Cardiac fibroblast (primary cell): ENCODE results near the gene PPP1R10.
"Not testable (repeated sequence)": the region's sequence is repeated elsewhere in the genome, so short reads cannot be mapped to it uniquely, and the experiment has no call there.

Experiments
- DNase-seq, 2 donors: peaks; one replicate each; pipeline versions ENCODE4 v3.0.0 to v3.0.0-alpha.2; 2010; ENCODE audit warnings: low read depth in 2 of 2
- H3K4me3 ChIP-seq, 2 donors: replicated peaks in 1 of 2; 1 replicate in 1 of 2; 2 replicates in 1 of 2; pipeline ENCODE4 v1.5.1; 2011; ENCODE audit warnings: low read depth in 2 of 2, low read length in 2 of 2, mild to moderate bottlenecking in 2 of 2, moderate library complexity in 1 of 2
- TF ChIP-seq, protein P1 (sequence below): IDR thresholded peaks from one replicate; pipeline ENCODE4 v1.5.1; 2011; ENCODE audit warnings: low read depth, mild to moderate bottlenecking, low read length, inconsistent platforms

PPP1R10 gene

DNA sequence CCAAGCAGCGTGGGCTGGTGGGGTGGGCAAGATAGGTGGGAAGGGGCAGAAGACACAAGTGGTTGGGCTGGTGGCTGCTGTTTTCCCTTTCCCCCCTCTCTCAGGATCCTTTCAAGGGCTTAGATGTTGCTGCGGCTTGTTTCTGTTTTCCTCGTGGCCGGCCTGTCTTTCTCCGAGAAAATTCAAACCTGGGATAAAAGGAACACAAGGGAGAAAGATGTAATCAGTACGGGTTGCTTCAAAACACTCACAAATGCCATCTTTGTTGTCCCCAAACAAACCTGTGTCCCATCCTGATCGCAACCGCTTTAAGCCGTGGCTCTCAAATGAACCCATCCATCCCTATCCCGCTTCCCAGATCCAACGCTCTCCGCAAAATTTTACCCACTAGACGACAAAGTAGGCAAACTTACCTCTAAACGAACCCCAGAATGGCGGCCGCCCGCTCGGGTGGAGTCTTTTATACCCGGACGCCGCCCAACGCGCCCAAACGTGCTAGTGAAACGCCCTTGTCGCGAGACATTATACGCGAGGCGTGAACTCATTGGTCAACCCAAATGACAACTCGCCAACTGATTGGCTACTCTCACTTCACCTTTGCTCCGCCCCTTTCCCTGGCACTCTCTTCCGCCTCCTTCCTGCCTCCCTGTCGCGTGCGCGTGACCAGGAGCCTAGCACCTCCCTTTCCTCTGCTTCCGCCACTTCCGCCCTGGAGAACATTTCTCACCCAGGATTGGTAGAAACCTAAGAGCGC is at the start of gene PPP1R10:
PPP1R10 (minus strand) TSS at position 433 of the 754 bp plus-strand sequence. CDS start 7,299 bp downstream, outside the sequence.
- peak within 1 kb of the TSS; percentile 79 to 80 for H3K4me3 ChIP-seq
- TF ChIP-seq, protein P1, sequence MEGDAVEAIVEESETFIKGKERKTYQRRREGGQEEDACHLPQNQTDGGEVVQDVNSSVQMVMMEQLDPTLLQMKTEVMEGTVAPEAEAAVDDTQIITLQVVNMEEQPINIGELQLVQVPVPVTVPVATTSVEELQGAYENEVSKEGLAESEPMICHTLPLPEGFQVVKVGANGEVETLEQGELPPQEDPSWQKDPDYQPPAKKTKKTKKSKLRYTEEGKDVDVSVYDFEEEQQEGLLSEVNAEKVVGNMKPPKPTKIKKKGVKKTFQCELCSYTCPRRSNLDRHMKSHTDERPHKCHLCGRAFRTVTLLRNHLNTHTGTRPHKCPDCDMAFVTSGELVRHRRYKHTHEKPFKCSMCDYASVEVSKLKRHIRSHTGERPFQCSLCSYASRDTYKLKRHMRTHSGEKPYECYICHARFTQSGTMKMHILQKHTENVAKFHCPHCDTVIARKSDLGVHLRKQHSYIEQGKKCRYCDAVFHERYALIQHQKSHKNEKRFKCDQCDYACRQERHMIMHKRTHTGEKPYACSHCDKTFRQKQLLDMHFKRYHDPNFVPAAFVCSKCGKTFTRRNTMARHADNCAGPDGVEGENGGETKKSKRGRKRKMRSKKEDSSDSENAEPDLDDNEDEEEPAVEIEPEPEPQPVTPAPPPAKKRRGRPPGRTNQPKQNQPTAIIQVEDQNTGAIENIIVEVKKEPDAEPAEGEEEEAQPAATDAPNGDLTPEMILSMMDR: no peak
- DNase-seq: peak; percentile 100

DNA sequence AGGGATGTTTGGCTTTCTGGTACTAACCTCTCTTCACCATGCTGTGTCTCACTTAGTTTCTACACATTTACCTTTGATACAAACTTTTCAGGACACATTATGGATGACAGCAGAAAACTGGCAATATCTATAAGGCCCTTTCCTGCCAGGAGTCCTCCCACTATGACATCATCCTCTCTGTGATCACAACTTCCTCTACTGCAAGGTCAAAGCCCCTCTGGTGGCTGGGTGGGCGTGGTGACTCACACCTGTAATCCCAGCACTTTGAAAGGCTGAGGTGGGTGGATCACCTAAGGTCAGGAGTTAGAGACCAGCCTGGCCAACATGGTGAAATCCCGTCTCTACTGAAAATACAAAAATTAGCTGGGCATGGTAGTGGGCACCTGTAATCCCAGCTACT is 49.3 kb upstream of the PPP1R10 start:
- not testable (repeated sequence) for DNase-seq

DNA sequence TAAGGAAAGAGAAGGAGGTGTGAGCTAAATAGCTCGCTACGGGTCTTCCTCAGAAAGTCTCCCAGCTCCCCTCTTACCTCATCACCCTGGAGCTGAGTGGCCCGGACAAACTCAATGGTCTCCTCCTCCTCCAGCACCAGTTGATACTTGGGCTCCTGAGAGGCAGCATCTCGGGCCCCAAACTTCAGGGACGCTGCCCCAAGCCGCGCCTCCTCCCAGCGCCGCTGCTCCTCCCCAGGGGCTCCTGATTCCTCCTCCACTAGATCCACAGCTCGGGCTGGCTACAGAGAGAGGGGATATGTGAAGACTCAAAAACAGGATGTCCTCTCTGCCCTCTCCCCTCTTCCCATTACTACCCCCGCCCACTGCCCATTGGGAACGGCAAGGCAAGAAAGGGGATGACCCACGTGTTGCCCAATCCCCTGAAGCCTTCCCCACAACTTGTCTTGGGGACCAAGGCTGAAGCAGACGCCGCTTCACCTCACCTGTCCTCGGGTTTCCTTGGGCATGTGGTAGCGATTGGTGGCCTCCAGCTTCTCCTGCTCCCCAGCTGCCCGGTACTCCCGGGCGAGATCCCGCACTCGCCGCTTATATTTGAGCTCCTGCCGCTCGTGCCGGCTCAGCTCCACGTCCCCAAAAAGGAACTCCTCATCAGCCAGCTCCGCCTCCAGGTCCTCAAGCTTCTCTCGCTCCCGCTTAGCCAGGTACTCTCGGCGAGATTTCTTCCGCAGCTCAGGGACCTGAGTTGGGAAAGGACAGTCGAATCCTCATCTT is 48.1 kb upstream of the PPP1R10 start:
- no peak overlapping the region for H3K4me3 ChIP-seq
- TF ChIP-seq, protein P1: no peak
- no peak for DNase-seq

More for the DNA sequence above, 49.3 kb upstream of the PPP1R10 start:
- H3K4me3 ChIP-seq: not testable (repeated sequence)

DNA sequence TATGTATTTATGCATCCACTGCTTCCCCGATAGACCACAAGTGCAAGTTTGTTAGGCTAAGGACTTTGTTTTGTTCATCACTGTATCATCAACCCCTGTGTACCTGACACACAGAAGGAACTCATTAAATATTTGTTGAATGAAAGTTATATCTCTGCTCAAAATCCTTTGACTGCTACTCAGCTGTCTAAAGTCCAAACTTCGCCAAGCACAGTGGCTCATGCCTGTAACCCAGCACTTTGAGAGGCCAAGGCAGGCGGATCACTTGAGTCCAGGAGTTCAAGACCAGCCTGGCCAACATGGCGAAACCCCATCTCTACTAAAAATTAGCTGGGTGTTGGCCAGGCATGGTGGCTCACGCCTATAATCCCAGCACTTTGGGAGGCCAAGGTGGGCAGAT is 40.9 kb upstream of the PPP1R10 start:
- not testable (repeated sequence) for H3K4me3 ChIP-seq

DNA sequence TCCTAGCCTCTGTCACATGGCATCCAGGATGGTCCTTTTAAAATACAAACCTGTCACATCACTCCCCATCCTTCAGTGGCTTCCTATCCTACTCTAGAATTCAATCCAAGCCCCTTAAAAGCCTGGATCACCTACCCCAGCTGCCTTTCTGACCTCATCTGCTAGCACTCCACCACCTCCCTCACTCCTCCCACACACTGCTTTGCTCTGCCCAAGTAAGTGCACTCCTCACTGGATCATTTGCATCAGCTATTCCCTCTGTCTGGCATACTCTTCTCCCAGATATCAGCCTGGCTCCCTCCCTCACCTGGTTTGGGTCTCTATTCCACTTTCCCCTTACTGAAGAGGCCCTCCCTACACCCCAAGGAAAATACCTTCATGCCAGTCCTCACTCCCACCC is 40.4 kb upstream of the PPP1R10 start:
- no peak overlapping the region for H3K4me3 ChIP-seq
- TF ChIP-seq, protein P1: no peak
- no peak for DNase-seq

More for the DNA sequence above, 40.9 kb upstream of the PPP1R10 start:
- not testable (repeated sequence) for DNase-seq

DNA sequence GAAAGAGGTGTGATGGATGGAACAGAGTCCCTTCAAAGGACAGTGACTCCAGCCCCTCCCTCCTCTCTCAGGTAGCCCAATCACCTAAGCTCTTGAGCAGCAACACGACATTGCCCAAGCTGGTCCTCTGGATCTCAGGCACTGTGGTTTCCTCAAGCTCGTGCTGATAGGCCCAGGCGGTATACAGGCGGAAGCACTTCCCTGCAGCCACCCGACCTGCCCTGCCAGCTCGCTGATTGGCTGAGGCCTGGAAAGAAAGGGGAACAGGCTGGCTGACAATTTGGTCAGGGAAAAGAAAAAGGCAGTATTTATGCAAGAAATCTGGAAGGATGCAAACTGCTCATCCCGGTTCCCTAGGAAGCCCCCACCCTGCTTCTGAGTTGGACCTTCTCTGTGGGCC is 39.5 kb upstream of the PPP1R10 start:
- TF ChIP-seq, protein P1: no peak
- DNase-seq: no peak
- no peak overlapping the region for H3K4me3 ChIP-seq

DNA sequence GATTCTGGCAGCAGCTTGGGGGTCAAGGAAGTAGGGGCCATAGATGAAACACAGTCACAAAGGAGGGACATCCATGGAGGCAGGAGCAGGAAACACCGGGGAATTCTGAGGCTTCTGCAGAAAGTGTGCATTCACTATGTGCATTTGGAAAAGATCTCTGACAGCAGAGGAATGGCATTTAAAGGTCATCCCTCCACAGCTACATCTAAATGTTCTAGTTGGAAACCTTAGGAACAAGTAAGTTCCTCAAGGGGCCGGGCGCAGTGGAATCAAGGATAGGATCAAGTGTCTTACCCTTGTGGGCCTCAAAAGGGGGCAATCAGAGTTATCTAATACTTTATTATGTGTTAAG is 38.7 kb upstream of the PPP1R10 start:
- no peak overlapping the region for H3K4me3 ChIP-seq
- TF ChIP-seq, protein P1: no peak
- no peak for DNase-seq
